22Rv1 (cell line): Measurements from ENCODE around the gene NFYA.

Experiments
- ZFX ChIP-seq: fragments of 450-650 bp; IDR thresholded peaks from 2 replicates; pipeline ENCODE4 v1.6.1; 2017; ENCODE audit warnings: antibody characterized with exemption, borderline replicate concordance
- TF ChIP-seq, protein P1 (sequence below): fragments of 450-650 bp; IDR thresholded peaks from 2 replicates; pipeline ENCODE4 v1.5.1; 2017; ENCODE audit warnings: mild to moderate bottlenecking

DNA sequence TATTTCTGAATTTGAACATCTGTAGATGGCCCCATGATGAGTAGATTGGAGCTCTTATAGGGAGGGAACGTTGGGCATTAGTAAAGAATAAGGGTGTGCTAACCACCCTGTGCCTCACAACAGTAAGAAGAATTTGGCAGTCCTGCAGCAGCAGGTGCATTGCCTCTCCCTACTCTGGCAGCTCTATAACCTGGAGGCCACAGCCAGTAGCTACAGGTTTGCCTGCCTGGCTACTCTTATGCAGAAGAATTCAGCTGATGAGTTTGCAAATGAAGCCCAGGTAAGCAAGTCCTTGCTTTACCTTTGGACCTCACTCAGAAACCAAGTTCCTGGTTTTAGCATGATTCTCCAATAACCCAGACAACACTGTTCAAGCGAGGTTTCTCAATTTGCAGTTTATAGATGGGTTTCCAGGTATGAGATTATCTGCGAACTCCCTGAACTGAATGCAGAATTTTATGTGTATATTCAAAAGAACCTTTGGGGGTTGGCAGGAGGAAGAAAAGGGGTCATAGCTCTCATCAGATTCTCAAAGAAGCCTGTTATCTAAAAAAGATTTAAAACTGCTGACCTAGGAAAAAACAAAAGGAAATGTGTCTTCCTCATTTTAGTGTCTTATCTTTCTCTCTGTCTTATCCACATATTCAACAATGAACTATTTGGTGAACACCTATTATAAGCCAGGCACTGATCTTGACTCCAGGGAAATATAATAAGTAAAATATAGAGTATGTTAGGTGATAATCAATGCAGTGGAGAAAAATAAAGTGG is 62.5 kb downstream of the NFYA start:
- TF ChIP-seq, protein P1, sequence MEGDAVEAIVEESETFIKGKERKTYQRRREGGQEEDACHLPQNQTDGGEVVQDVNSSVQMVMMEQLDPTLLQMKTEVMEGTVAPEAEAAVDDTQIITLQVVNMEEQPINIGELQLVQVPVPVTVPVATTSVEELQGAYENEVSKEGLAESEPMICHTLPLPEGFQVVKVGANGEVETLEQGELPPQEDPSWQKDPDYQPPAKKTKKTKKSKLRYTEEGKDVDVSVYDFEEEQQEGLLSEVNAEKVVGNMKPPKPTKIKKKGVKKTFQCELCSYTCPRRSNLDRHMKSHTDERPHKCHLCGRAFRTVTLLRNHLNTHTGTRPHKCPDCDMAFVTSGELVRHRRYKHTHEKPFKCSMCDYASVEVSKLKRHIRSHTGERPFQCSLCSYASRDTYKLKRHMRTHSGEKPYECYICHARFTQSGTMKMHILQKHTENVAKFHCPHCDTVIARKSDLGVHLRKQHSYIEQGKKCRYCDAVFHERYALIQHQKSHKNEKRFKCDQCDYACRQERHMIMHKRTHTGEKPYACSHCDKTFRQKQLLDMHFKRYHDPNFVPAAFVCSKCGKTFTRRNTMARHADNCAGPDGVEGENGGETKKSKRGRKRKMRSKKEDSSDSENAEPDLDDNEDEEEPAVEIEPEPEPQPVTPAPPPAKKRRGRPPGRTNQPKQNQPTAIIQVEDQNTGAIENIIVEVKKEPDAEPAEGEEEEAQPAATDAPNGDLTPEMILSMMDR: no peak
- no peak for TF ChIP-seq ZFX
